HG03558 (cell line): ENCODE data around the gene ALPL.

Experiments used
- ATAC-seq: cut with Tn5 transposase; IDR thresholded peaks from one replicate; pipeline ENCODE4 v1.9.1; 2021; ENCODE audit warnings: moderate number of reproducible peaks; ENCODE audit not compliant: unreplicated experiment; ENCODE audit errors: extremely low read depth

The ALPL gene

DNA sequence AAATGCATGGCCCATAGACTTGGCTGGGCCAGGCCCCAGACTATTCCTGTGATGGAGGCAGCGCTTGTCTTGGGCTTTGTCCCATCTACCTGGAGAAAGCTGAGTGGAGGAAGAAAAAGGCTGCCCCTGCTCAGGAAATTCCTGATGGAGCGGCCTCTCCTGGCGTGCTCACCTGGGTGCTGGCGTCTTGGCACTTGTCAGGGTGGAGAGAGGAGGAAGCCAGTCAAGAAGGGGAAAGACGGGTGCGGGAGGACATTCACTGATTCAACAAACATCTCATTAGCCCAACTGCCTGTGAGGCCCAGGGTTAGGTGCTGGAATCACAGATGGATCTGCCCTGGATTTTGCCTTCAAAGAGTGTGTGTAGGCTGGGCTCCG lies 16.1 kb downstream of the ALPL start:
- no peak for ATAC-seq

DNA sequence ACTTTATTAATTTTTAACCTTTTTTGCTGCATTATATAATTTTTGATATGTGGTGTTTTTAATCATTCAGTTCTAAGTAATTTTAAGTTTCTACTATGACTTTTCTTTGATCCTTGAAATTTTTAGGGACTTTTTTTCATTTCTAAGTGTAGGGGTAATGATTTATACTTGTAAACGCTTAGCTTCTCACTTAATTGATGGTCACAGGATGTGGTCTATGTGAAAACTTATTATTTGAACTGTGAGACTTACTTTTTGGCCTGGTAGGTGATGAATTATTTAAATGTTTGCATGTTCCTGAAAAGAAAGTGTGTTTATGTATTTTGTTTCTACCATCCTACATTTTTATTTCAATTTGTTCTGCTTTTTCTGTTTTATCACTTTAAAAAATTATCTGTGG lies 17.2 kb downstream of the ALPL start:
- no peak for ATAC-seq

DNA sequence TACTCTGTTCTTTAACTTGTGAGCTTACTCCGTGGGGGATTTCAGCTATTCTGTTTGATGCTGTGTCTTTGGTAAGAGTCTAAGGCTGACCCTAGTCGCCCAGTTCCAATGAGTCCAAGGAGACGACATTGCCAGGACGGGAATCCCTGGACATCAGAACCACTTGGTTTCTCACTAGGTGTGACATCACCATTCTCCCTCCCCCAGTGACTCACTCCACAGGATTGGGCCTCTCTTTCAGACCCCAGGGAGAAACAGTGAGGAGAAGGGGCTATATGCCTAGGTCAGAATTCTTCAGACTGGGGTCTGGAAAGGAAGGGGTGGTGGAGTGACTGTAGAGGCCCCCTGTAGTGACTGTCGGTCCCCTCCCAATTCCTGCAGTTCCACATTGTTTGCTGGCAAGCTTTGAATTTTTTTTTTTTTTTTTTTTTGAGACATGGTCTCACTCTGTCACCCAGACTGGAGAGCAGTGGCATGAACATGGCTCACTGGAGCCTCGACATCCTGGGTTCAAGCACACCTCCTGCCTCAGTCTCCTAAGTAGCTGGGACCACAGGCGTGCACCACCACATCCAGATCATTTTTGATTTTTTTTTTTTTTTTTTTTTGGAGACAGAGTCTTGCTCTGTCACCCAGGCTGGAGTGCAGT lies 21.3 kb downstream of the ALPL start:
- no peak for ATAC-seq

DNA sequence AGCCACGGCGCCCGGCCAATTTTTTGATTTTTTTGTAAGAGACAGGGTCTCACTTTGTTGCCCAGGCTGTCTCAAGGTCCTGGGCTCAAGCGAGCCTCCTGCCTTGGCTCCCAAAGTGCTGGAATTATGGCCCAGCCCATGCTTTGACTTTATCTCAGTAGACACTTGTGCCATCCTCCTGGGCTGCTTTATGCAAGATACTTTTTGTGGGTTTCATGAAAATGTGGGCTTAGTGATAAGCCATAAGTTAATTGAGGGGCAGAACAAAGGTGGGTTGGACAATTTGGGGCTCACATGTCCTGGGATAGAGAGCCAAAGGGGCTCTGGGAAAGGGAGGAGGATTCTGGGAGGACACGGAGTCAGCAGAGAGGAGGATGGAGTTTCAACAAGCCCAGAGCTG lies 22.0 kb downstream of the ALPL start:
- no peak for ATAC-seq

DNA sequence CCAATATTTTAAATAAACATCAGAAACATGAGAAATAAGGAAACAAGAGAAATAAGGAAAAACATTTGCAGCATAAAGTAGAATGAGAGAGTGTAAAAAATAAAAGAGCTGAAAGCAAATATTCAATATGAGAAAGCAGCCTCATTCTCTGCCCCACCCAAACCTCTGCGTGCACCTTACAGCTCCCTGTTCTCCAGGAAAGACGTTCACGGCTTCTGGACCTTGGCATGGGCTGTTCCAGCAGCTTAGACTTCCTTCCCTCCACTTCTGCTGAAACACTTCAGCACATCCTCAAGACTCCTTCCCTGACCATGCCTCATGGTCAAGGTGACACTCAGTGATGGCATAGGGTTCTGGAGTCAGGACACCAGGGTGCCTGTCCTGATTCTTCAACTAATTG lies 23.3 kb downstream of the ALPL start:
- ATAC-seq: no peak

DNA sequence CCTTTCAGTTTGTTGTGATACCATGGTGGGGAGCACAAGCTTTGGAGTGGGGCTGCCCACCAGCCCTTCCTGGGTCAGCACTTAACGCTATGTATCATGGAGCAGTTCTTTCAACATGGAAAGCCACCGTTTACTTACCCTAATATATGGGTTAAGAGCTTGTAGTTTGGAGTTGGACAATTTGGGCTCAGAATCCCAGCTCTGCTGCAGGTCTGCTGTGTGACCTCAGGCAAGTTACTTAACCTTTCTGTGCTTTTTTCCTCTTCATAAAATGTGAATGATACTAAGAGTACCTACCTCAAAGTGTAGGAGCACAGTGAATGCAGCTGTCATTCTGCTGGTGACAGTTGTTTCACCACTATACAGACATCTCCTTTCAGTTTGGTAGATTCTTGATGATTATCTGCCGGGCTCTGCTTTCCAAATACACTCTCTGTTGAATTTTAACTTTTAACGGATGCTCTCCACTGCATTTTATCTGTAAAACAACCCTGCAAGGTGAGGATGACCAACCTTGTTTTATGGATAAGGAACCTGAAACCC lies 23.8 kb downstream of the ALPL start:
- no peak for ATAC-seq

DNA sequence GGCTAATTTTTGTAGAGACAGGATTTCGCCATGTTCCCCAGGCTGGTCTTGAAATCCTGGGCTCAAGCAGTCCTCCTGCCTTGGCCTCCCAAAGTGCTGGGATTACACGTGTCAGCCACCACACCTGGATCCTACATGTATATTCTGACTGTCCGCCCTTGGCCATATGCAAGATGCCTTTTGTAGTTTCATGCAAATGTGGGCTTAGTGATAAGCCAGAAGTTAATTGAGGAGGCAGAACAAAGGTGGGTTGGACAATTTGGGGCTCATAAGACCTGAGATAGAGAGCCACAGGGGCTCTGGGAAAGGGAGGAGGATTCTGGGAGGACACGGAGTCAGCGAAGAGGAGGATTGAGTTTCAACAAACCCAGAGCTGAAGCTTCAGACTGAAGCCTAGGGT lies 24.9 kb downstream of the ALPL start:
- ATAC-seq: no peak

DNA sequence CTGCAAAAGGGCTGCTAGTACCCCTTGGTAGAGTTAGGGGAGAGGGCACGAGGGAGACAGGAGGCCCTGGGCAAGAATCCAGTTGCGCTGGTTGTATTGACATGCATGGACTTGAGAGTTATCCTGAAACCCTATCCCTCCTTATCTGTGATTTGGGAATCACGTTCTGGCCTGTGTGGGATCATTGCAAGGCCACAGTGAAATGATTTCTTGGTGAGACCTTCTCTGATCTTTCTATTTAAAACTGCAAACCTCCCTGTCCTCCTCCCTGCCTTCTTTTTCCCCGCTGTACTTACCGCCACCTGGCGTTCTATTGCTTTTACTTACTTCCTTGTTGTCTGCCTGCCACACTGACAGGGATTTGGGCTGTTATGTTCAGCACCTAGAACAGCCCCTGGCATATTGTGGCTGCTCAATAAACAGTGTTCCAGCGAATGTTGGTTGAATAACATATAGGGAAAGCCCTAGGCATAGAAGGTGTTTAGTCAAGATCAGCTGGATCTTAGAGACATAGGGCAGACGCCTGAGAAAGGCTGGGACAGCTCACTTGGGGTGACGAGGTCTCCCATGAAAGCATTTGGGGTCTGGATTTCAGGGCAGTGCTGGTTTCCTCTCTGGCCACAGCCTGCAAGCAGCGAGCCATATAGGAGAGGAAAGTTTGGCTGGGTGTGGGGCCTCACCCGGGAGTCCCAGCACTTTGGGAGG lies 25.6 kb downstream of the ALPL start:
- ATAC-seq: no peak

DNA sequence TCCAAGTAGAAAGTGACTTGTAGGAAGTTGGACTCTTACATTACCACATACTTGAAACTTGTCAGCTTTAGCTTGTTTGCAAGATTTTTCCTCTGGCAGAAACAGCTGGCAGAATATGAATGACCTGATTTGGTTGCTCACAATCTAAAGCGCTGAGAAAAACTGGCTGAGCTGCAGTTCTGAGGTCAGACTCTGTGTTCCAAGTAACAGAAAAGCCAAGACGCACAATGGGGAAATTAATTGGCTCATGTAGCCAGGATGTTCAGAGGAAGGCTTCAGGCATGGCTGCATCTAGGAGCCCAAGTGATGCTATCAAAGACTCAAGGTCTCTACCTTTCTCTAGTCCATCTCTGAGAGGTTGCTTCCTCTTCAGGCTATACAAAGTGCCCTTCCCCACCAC lies 27.0 kb downstream of the ALPL start:
- ATAC-seq: no peak

DNA sequence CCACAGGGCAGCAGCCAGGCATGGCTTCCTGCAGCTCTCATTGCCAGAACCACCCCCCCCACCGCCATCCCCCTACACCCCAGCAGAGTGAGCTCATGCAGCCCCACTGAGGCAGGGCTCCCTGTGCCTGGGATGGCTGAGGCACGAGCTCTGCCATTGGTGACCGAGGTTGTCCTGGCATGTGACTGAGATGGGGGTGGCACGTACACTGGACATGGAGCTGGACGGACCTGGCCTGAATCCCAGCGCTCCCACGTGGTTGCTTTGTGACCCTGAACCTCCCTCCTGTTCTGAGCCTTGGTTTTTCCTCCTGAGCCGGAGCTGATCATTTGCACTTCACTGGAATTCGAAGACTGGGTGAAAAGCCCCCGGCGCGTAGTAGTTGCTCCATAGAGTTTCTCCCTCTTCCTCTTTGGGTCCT lies 28.3 kb downstream of the ALPL start:
- ATAC-seq: no peak

DNA sequence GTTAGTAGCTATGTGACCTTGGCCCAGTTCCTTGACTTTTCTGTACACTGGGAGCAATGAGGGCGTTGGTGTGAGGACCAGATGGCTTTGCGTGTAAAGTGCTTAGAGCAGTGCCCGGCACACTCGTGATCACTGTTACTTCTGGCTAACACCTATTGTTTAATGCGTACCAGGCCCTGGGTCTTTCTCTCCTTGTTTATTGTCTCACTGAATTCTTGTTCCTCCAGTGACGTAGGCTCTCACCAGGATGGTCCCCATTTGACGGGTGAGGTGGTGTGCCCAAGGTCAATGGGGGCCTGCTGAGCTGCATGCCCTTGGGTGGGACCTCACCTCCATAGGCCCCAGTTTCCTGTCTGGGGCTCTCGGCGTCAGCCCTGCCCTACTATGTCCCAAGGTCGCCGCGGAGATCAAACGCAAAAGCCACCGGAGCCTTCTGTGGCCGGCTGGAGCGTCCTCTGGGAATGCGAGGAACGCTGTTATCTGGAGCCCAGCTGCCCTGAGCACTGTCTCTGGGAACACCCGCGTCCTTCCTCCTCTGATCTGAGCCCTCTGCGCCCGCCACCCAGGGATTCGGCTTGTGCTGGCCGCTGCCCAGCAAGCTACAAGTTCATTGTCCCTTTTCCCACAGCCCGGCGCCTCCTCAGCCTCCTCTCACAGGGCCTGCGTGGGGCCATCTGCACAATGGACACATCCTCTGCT lies 28.9 kb downstream of the ALPL start:
- ATAC-seq: no peak

DNA sequence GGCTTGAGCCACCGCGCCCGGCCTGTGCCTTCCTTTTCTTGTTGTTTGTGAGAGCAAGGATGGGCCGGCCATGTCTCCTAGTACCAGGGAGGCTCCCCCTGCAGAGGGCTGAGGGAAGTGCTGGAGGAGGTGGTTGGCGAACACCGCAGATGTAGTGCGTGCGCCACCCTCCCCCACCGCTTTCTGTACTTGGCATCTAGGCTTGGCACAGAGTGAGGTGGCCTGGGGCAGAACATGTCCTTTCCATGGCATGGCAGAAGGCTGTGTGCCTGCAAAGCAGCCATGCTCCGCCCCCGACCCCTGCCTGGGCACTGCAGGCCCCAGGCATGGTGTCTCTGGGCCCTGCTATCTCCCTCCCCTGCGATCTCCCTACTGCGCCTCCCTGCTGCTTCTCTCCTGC lies 30.7 kb downstream of the ALPL start:
- no peak for ATAC-seq

DNA sequence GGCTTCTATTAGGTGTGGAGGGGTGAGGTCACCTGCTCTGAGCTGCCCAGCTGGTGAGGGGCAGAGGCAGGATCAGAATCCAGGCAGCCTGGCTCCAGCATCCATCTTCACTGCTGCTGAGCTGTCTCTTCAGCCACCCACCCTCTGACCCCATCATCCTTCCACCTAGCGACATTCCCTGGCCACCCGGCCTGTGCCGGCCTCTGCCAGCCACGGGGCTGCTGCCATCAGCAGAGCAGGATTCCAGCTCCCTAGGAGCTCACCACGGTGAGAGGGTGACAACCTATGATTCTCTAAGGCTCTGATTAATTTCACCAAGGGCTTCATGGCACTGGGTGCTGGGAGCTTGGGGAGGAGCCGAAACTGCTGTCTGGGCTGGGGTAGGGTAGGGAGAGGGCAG lies 32.1 kb downstream of the ALPL start:
- ATAC-seq: no peak

DNA sequence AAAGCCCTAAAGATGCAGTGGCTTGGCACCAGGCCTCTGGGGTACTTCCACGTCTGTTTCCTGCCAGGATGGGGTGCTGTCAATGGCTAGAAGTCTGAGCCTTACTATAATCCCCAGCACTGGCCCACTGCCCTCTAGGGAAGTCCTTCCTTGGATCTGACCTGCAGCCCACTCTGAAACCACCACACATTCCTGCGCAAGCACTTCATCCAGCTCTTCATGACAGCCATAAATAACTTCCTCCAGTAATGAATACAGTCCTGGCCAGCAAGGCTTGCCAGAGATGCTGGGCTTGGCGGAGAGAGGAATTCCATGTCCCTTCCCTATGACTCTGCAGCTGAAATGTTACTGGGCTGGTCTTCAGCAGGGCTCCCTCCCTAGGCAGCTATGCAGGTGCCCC lies 32.6 kb downstream of the ALPL start:
- ATAC-seq: no peak

DNA sequence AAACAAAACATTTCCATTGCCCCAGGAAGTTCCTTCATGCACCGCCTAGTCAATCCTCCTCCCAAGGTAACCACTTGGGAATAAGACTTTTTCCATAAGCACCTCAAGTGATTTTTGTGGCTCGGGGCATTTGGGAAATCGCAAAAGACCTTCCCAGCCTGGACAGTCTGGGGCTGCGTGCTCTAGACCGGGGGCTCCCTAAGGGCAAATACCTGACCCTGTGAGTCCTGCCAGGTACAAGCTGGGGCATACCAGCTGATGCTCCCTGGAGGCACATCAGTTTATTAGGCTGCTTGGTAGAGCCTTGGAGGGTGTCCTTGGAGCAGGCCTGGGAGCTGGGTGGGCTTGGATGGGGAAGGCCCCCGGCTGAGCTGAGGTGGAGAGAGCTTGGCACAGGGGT lies 34.4 kb downstream of the ALPL start:
- no peak for ATAC-seq

DNA sequence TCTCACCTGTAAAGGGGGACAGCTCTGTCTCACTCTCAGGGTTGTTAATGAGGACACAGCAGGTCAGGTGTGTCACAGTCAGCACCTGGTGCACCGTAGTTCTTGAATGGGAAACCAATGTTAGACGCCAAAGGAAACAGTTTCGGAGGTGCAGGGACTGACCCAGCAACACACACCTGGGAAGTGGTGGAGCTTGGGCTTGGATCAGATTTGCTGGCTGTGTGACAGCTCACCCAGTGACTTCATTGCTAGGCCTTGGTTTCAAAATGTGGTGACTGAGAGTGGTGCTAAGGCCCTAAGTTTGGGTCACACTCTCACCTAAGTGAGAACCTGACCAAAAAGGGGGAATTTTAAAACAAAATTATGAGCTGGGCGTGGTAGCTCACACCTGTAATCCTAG lies 34.9 kb downstream of the ALPL start:
- ATAC-seq: no peak

DNA sequence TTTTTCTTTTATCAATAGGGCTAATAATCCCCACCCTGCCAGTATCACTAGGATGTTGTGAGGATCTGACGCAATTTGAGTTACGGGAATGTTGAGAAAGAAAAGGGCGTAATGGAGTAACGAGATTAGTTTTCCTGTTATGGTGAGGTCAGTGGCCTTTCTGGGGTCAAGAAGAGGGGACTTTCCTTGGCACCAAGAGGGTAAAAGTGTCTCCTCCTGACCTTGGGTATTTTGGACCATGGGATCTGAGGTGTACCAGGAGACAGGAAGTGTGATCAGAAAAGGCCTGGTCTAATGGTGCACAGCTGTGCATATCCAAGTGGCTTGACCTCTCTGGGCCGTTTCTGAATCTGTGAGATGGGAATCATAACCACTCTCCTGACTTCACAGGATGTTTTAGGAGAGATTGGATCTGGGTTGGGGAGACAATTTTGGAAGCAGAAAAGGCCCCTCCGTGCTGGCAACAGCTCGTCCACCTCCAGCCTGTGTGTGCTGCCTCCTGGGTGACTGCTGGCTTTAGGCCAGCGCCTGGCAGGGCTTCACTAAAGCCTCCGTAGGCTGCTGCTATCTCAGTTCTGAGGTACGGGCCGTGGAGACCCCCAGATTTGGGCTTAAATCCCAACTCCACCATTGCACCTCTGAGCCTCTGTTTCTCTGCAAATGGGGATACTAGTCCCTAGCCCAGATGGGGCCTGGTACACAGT lies 37.1 kb downstream of the ALPL start:
- no peak for ATAC-seq

DNA sequence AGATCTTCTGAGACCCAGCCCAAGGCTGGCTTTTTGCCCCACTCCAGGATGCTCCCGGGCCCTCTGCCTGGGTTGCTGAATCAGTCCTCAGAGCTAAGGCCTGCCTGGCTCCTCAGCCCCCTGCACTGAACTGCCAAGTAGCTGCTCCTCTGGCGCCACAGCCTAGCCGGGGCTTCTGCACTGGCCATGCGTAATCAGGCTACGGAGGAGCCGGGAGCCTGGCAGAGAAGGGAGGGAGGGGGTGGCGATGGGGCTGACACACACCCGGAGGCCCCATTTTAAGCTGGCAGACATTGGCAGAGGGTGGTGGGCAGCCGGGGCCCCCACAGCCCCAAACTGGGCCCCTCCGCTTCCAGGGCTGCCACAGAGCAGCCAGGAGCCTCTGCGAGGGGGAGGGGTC lies 38.7 kb downstream of the ALPL start:
- ATAC-seq: no peak

DNA sequence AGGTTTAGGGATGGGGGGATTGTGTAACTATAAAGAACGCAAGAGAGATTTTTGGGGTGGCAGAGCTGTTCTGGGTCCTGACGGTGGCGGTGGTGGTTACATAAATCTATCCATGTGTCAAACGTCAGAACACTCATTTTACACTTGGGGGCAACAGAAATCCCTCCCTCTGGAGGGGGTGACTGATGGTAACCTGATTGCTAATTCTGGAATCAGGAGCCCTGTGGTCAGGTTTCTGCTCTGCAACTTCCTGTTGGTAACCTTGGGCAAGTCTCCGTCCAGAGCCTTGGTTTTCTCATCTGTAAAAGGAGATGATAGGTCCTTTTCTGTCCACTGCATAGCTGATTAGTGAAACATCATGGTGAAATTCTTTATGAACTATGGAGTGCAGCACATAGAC lies 40.9 kb downstream of the ALPL start:
- no peak for ATAC-seq

DNA sequence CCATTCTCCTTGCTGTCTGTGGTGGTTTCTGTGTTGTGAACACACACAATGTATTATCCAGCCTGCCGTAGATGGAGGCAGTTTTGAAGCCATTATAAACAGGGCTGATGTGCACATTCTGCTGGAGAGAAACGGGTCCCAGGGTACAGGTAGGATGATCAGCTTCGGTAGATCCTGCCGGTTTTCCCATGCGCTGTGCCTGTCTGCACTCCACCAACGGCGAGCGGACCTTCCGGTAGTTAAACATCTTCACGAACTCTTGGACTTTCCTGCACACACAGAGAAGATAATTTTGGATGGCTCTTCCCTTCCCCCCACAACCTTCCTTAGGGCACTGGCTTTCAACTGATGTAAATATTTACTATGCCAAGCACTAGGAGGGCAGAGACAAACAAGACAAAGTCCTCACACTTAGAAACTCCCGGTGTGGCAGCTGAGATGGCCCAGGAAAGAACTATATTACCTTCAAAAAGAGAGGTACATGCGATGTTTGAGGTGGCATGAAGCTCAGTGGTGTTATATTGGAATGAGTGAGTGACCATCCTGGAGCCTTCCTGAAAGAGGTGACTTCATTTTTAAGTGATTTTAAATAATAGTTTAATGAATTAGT lies 41.7 kb downstream of the ALPL start:
- ATAC-seq: no peak
